Mucosa of descending colon (tissue), 3 donors: ENCODE data around the gene TCF12. TPM values are rescaled to one million over a fixed set of nuclear protein-coding genes. Genes with fewer than 3 reads are reported as not detected.

Source experiments
- ATAC-seq: fragments of 200-7000 bp; cut with Tn5 transposase; one replicate; pipeline ENCODE4 v1.9.1; 2020; ENCODE audit warnings: mild to moderate bottlenecking, moderate library complexity
- DNase-seq, 3 donors: peaks; one replicate each; pipeline ENCODE4 v3.0.0-alpha.2; 2020
- H3K36me3 ChIP-seq: fragments of 200-600 bp; one replicate; pipeline ENCODE4 v1.8.0; 2021; ENCODE audit warnings: low read depth, mild to moderate bottlenecking
- H3K4me1 ChIP-seq: fragments of 200-600 bp; one replicate; pipeline ENCODE4 v1.8.0; 2021; ENCODE audit warnings: low read depth, mild to moderate bottlenecking
- H3K4me3 ChIP-seq: fragments of 200-600 bp; one replicate; pipeline ENCODE4 v1.8.0; 2021; ENCODE audit warnings: mild to moderate bottlenecking
- H3K9me3 ChIP-seq: fragments of 200-600 bp; one replicate; pipeline ENCODE4 v1.8.0; 2021; ENCODE audit warnings: mild to moderate bottlenecking
- CTCF ChIP-seq: fragments of 200-600 bp; IDR thresholded peaks from one replicate; pipeline ENCODE4 v1.8.0; 2022; ENCODE audit warnings: antibody characterized with exemption, mild to moderate bottlenecking
- intact Hi-C, 2 donors: fragments of 100-400 bp; cut with DNase I in 1 of 2; cut with micrococcal nuclease in 1 of 2; formaldehyde crosslinking; loops; one replicate each; pipeline versions ENCODE4 v1.11.0 to v1.11.1; 2022; cut with DNase I, micrococcal nuclease
- total RNA-seq, 3 donors: library from RNA; stranded (reverse); fragmentation: NEBNext Ultra II Directional in 2 of 3; extraction: Animal tissue kit (Norgen Biotek cat#: 25700) in 2 of 3; gene quantifications; one replicate each; pipeline versions ENCODE4 v1.2.1 to v1.2.4, GENCODE V29; 2021 to 2023
- donor health status: DM: no; HTN: no; CAD: no; lungs with moderate emphysema.
- donor health status: DM: no; HTN: no; CAD: no.
- donor health status: DM: no; HTN: yes; CAD: no.

TCF12 gene
- total RNA-seq, 3 donors from 2014 or later = 74.1 to 118 (median 106) TPM

GRCh38 chr15:57245130-57245529, 326.7 kb downstream of the TCF12 start:
- no peak for DNase-seq

GRCh38 chr15:57245714-57246113, 327.3 kb downstream of the TCF12 start:
- Histone ChIP-seq H3K4me1 (no peaks in the 10 kb centered on the region), H3K9me3 (no peaks in the 10 kb centered on the region), H3K36me3 (no peaks in the 10 kb centered on the region), H3K4me3 (no peak overlapping the region)
- no peak for TF ChIP-seq CTCF
- intact Hi-C loops = no loop called here
- no peak for DNase-seq
- ATAC-seq = peak; percentile 33

More at GRCh38 chr15:57245130-57245529, 326.7 kb downstream of the TCF12 start:
- H3K36me3 ChIP-seq = no peaks in the 10 kb centered on the region
- no peaks in the 10 kb centered on the region for H3K9me3 ChIP-seq
- ATAC-seq = peak; percentile 23
- TF ChIP-seq CTCF = no peak
- no peaks in the 10 kb centered on the region for H3K4me1 ChIP-seq
- no peak overlapping the region for H3K4me3 ChIP-seq
- intact Hi-C loops = no loop called here

- TF ChIP-seq CTCF = no peak
- Histone ChIP-seq H3K9me3 (no peaks in the 10 kb centered on the region), H3K36me3 (no peaks in the 10 kb centered on the region), H3K4me3 (no peak overlapping the region), H3K4me1 (no peaks in the 10 kb centered on the region)
- ATAC-seq = no peak
- DNase-seq = no peak
- intact Hi-C loops = no loop called here
These were observed 329.6 kb downstream of the TCF12 start for GRCh38 chr15:57248074-57248473.

- intact Hi-C loops = no loop called here
- Histone ChIP-seq H3K9me3 (no peaks in the 10 kb centered on the region), H3K4me1 (no peaks in the 10 kb centered on the region), H3K36me3 (no peaks in the 10 kb centered on the region), H3K4me3 (no peak overlapping the region)
- ATAC-seq = no peak
- no peak for TF ChIP-seq CTCF
- no peak for DNase-seq
These were observed 332.9 kb downstream of the TCF12 start for GRCh38 chr15:57251308-57251707.

GRCh38 chr15:57251941-57252340, 333.5 kb downstream of the TCF12 start:
- ATAC-seq = no peak

More at GRCh38 chr15:57251941-57252340, 333.5 kb downstream of the TCF12 start:
- intact Hi-C loops = no loop called here
- Histone ChIP-seq H3K4me1 (no peaks in the 10 kb centered on the region), H3K4me3 (no peak overlapping the region), H3K9me3 (no peaks in the 10 kb centered on the region), H3K36me3 (no peaks in the 10 kb centered on the region)
- DNase-seq = no peak
- no peak for TF ChIP-seq CTCF
